Stimulated activated CD8-positive, alpha-beta memory T cell treated with anti-CD3 and anti-CD28 coated beads, Interleukin-4, amount 100 ng/mL, for 24 hours (primary cell): ENCODE results near the gene TMEM154.
"Not testable (repeated sequence)": the region's sequence is repeated elsewhere in the genome, so short reads cannot be mapped to it uniquely, and the experiment has no call there.

Experiments used
- DNase-seq: peaks from one replicate; pipeline ENCODE4 v3.0.0-alpha.2; 2020; ENCODE audit warnings: low read depth

The TMEM154 gene

DNA sequence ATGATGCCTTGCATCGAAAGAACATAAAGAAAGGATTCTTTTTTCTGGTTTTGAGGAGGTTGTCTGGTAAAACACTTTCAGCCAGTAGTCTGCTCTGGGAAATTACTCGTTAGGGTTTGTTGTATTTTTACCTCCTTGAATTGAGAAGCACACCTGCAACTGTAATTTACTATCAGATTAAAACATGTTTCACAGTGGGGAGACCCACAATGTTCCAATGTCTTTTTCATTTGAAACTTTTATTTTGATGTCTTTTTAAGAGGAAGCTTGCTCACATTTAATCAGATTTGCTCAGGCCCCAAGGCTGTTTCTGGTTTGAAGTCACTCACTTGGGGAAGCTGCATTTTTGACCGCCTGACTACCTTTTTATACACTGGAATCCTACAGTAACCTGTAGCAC is 12.0 kb downstream of the TMEM154 start:
- no peak for DNase-seq

- DNase-seq: no peak
These were observed 12.9 kb downstream of the TMEM154 start for GRCh38 chr4:152666946-152667345.

DNA sequence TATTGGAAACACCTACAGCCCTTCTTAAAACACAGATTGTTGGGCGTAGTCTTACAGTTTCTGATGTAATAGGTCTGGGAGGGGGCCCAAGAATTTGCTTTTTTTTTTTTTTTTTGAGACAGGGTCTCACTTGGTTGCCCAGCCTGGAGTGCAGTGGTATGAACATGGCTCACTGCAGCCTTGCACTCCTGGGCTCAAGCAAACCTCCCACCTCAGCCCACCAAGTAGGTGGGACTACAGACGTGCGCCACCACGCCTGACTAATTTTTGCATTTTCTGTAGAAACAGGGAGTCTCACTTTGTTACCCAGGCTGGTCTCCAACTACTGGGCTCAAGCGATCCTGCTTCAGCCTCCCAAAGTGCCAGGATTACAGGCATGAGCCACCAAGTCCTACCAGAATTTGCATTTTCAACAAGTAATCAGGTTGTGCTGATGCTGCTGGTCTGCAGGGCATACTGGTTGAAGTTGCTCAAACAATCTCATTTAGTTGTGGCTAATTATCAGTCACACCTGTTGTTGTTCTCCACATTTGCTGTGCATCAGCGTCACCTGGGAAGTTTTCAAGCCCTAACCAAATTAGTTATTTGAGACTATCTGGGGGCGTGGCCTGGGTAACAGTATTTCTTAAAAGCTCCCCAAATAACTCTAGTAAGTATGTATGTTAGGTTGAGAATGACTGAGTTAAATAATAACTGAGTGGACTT is 14.0 kb downstream of the TMEM154 start:
- no peak for DNase-seq

DNA sequence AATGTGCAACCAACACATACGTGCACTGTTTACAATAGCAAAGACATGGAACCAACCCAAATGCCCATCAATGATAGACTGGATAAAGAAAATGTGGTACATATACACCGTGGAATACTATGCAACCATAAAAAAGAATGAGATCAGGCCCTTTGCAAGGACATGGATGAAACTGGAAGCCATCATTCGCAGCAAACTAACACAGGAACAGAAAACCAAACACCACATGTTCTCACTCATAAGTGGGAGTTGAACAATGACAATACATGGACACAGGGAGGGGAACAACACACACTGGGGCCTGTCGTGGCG is 15.8 kb downstream of the TMEM154 start:
- not testable (repeated sequence) for DNase-seq

DNA sequence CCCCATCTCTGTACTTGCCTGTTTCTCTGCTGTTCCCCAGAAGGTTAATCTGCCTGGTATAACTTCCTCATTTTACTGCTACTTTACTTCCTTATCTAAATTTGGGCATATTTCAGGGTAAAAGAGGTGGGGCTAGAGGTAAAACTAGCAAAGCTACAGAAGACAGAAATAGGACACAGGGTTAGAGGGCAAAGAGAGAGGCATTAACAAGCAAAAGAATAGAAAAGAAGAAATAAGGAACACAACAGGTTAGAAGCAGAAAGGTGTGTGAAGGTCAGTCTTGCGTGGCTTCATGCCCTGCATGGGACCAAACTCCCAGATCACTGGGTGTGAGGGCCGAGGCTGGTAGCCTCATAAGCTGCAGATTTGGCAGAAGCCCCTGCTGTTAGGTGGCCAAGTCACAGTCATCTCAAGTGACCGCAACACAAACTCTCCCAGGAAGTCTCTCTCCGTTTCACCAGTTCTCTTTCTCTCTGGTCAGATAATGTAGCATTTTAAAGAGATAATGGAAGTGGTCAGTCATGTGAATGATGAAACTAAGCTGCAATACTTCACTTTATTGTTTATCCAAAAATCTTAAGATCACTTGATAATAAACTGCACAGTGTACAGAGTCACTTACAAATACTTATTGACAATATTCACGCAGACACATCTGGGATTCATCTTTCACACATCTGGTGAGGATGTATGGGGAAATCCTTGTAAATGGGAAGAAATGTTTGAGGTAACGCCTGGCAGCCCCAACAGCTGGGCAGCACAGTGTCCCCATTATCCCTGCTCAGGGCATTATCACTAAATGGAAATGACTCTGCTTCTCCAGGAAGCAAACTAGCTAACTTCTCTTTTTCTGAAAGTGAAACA is 16.4 kb downstream of the TMEM154 start:
- DNase-seq: no peak

DNA sequence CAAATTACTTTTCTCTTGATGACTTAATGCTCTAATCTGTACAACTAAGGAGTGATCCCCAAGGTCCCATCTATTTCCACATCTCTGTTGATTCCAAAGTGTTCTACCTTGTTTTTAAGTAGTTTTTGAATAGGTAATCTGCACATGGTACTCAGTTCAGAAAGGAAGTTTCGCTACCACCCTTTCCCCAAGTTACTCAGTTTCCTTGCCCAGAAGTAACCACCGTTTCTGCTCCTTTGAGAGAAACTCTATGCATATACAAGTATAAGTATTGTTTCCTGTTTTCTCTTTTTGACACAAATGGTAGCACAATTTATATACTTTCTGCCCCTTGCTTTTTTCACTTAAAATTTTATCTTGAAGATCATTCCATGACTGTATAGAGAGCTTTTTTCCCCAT is 18.1 kb downstream of the TMEM154 start:
- DNase-seq: no peak

GRCh38 chr4:152660526-152660925 is 19.3 kb downstream of the TMEM154 start:
- DNase-seq: no peak

- DNase-seq: no peak
These were observed 20.0 kb downstream of the TMEM154 start for GRCh38 chr4:152659806-152660205.

GRCh38 chr4:152657657-152658056 is 22.1 kb downstream of the TMEM154 start:
- DNase-seq: no peak

DNA sequence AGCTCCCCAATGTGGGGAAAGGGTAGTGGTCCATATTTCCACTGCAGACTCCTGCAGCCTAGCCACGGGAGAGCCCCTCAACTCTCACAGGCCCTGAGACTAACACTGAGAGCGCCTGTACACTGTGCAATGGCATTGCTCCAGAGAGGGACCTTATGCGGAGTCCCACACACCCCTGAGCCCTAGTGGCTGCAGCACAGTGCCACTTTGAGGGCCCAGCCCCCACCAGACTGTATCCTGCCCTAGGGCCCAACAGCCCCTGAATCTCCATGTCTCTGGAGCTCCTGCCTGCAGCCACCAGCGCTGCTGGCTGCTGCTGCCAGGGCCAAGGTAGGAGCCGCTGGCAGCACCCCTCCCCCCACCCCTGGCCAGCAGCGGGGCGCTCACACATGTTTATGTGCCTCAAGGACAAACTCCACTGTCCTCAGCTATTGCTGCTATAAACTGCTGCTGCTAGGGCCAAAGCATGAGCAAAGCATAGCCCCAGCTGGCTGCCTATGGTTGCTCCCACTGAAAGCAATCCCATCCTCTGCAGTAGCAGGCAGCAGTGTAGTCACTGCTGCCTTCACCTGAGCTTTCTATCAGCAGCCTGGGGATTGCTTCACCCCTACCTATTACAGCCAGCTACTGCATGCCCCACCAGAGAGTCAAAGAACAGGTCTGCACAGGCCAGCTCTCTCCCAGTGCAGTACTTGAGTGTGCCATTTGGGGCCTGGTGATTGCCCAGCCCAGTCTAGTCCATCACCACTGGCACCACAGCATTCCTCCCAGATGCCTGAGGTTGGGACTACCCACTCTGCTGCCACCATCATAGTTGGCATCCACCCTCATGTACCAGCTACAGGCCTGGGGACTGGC is 24.3 kb downstream of the TMEM154 start:
- no peak for DNase-seq

DNA sequence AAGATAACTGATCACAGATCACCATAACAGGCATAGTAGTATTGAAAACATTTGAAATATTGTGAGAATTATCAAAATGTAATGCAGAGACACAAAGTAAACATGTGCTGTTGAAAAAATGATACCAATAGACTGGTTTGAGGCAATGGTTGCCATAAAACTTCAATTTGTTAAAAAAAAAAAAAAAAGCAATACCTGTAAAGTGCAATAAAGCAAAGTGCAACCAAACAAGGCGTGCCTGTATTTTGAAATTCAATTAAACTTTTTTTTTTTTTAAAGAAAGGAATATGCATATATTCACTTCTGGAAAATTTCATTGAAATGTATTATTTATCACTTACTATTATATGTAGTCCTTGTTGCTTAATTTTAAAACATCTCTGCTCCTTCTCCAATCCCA is 27.7 kb downstream of the TMEM154 start:
- no peak for DNase-seq

GRCh38 chr4:152651473-152652060 is 28.2 kb downstream of the TMEM154 start:
- no peak for DNase-seq

DNA sequence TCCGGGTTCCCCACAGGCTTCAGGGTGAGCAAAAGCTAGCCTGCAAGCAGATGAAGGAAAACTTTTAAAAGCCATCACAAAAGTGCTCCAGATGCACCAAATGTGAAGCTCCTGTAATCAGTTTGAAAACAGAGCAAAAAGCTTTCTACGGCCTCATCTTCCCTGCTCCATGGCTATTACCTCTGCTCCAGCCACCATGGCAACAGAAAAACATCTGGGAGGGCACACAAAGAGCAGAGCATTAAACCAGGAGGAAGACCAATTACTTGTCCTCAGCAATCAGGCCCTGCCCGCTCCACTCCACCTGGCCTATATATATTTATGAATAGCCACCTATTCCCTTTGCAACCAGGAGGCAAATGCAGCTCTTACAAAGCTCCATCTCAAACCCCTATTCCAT is 33.6 kb downstream of the TMEM154 start:
- no peak for DNase-seq

DNA sequence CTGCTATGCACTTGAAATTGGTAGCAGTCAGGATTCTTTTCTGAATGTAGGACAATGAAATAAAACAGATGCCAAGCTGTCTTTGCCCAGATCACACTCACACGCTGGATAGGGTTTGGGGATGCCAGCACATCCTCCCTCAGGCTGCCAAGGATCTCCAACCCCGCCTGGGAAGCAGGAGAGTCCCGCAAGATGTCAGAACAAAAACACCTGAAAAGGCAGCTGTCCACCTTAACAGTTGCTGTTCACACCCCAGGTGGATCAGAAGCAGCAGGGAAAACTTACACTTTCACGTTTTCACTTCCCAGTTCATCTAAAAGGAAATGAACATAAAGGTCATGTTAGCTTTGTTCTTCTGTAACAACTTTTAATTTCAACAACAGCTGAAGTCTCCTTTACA is 35.7 kb downstream of the TMEM154 start:
- DNase-seq: no peak

DNA sequence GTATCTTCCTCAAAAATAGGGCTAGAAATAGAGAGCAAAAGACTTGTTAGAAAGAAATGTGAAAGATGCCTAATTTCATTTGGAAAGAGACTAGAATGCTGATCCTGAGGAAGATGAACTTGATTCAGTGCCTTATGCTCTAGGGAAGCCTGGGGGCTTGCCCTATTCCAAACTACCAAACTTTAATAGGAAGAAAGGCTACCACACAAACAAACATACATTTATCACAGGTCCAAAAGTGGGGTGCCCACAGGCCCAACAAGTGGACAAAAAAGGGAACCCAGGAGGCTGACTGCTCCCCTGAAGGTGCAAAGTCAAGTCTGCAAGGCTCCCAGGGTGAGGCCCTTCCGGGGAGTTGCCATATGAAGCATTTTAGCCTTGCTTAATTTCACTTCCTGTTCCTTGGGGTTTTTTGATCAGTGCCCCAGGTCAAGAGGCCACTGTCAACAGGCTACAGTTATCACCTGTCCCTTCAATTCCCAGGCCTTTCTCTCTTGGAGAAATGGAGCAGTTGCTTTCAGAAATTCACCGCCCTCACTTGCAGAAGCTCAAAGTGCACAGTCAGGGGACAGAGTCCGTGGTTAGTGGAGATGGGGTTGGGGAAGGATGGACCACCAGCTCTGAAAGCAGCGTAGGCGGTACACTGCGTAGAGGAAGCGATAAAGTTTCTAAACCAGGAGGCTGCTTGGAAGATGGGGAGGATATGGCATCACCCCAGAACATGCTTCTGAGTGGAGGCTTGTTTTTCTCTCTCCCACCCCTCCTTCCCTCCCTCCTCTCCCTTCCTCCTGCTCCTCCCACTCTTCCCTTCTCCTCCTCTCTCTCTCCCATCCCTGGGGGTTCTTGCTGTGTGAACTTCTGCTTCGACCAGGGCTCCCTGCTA is 36.4 kb downstream of the TMEM154 start:
- DNase-seq: no peak

DNA sequence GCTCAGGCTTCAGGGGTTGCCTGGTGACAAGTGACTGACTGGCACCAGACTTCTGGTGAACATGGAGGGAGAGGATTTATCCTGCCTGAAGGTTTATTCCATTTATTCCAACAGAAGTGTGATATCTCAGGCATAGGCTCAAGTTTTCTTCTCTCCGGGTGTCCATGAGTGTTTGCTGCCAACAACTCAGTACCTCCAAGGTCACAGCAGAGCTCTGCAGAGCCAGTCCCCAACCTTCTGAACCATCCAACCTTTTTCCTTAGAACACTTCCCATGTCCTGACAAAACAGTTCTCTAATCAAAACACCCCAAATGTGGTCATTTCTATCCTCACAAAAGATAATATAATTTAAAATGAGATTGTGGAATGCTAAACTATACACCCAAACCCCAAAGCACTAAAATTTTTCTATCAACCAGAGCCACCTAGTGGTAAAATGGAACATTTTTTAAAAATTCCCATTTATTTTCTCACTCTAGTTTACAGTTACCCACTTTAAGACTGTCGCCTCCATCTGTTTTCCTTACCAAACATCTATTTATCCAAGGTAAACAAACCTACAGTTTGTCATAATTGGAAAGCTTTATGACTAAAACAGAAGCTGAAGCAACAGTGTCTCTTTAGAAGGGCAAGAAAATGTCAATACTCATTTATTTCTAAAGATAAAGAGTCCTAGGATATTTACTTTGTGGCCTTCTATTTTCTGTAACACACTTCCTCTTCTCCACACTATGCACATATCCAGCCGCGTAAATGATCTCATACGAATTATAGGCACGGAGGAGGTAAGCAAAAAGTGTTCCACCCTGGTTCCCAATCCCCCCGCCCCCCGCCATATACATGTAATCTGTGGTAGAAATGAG is 39.5 kb downstream of the TMEM154 start:
- DNase-seq: no peak

- no peak for DNase-seq
These were observed 43.9 kb downstream of the TMEM154 start for GRCh38 chr4:152635851-152636250.

- no peak for DNase-seq
These were observed 45.6 kb downstream of the TMEM154 start for GRCh38 chr4:152634110-152634760.

GRCh38 chr4:152633118-152633517 is 46.7 kb downstream of the TMEM154 start:
- no peak for DNase-seq

DNA sequence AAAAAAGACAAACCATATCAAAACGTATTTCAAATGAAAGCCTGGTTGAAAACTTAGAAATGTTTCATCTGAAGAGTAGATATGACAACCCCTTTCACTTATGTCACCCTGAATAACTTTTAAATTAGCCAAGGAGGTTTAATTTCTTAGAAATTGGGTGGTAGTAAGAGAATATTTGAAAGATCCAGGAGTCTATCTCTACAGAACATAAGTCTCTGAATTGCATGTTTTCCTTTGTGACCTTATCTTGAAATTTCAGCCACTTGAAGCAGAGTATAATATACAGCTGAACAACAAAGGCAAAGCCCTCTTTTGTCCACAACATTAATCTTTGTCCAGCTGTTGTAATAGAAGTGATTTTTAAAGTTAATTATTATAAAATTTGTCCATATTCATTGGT is 49.5 kb downstream of the TMEM154 start:
- no peak for DNase-seq
